Measurements from ENCODE around the gene CTSZ.

DNA sequence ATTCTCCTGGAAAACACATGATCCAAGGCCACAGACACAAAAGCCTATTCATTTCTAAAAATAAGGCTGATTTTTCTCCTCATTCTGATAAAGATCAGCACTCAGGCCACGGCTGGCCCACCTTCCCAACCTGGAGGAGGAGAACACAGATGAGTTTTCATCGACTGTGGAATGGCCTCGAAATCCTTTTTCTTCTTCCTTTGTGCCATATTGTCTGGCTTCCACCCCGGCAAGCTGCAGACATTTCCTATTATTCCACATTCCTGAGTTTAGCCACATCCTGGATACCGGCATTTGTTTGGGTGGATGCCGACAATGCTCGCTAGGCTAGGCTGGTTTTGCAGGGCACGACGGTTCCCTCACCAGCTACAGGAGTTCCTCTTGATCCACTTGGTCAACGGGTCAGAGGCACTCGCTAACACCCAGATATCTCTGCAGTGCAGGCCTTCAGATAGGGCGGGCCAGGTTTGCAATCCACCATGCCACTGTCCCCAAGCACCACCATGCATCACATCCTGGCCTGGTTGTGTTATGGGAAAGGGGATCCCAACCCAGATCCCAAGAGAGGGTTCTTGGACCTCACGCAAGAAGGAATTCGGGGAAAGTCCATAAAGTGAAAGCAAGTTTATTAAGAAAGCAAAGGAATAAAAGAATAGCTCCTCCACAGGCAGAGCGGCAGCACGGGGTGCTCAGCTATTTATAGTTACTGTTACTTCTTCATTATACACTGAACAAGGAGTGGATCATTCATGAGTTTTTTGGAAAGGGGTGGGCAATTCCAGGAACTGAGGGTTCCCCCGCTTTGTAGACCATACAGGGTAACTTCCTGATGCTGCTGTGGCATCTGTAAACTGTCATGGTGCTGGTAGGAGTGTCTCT, 4.2 kb upstream of the CTSZ start:
- TF ChIP-seq, protein P1, sequence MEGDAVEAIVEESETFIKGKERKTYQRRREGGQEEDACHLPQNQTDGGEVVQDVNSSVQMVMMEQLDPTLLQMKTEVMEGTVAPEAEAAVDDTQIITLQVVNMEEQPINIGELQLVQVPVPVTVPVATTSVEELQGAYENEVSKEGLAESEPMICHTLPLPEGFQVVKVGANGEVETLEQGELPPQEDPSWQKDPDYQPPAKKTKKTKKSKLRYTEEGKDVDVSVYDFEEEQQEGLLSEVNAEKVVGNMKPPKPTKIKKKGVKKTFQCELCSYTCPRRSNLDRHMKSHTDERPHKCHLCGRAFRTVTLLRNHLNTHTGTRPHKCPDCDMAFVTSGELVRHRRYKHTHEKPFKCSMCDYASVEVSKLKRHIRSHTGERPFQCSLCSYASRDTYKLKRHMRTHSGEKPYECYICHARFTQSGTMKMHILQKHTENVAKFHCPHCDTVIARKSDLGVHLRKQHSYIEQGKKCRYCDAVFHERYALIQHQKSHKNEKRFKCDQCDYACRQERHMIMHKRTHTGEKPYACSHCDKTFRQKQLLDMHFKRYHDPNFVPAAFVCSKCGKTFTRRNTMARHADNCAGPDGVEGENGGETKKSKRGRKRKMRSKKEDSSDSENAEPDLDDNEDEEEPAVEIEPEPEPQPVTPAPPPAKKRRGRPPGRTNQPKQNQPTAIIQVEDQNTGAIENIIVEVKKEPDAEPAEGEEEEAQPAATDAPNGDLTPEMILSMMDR (IDR thresholded peaks at IDR 0.05): no peak
- TF ChIP-seq POLR2A (IDR thresholded peaks at IDR 0.05): no peak
